DMS153 (cell line): Measurements from ENCODE around the gene HACL1.
A peak's percentile ranks its signal among the peaks of the same experiment; 100 is the strongest.
"Not testable (repeated sequence)": the region's sequence is repeated elsewhere in the genome, so short reads cannot be mapped to it uniquely, and the experiment has no call there.

Source experiments
- DNase-seq: peaks from one replicate; lab custom pipeline; 2025; lab: John Stamatoyannopoulos, UW

HACL1 gene

DNA sequence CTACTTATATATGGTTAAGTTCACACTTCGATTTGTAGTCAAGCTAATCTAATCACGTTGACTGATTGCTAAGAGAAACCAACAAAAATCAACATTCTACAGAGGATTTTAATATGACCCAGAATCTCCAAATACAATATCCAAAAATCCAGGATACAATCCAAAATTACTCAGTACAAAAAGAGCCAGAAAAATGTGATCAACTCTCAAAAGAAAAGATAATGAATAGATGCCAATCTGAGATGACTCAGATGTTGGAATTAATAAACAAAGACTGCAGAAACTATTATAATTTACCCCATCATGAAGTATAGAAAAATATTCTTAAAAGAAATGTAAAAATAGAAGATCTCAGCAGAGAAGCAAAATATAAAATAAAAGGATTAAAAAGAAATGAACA lies 22.3 kb downstream of the HACL1 start:
- no peak for DNase-seq

DNA sequence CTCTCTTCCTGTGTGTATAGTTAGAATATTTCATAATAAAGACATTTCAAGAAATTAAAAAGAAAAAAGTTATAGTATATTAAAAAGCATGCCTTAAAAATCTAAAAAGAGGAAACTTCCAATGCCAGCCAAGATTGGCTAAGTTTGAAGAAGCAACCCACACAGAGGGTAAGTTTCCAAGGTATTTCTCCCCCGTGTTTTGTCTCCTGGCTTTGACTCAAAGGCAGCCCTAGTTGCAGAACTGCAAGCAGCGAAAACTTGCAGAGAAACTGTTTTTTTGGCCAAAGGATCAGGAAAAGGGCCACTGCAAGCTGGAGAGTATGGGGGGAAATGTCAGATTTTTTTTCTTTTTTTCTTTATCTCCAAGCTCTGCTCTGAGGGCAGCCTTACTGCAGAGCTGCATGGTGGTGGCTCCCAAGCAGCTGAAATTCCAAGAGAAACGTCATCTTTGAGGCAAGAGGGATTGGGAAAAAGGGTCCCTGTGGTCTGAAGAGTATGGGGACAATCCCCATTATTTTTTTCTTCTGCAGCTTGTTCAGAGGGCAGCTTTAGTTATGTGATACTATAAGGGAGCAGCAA lies 23.0 kb downstream of the HACL1 start:
- DNase-seq = no peak

DNA sequence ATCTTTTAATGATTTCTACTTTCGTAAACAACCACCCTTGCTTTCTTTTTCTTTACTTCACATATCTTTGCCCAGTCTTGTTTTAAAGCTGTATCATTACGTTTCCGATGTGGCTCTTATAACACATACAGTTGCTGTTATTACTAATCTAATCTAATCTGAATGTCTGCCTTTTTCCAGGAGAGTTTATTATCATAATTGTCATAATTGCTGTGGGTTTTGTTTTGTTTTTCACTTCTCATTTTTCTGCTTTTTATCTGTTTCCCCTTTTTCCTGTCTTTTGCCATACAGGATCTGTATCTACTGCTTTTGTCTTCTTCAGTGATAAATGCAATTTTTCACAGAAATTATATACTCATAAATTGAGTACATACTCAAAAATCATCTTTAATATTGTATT lies 24.9 kb downstream of the HACL1 start:
- DNase-seq = no peak

DNA sequence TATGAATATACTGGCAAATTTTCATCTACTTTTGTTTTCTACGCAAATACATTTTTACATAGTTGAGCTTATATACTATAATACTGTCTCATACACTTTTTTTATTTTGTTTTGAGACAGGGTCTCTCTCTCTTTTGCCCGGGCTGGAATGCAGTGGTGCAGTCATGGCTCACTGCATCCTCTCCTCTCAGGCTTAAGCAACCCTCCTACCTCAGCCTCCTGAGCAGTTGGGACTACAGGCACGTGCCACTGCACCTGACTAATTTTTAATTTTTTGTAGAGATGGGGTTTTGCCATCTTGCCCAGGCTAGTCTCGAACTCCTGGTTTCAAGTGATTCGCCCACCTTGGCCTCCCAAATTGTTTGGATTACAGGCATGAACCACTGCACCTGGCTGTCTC lies 25.9 kb downstream of the HACL1 start:
- DNase-seq = no peak

DNA sequence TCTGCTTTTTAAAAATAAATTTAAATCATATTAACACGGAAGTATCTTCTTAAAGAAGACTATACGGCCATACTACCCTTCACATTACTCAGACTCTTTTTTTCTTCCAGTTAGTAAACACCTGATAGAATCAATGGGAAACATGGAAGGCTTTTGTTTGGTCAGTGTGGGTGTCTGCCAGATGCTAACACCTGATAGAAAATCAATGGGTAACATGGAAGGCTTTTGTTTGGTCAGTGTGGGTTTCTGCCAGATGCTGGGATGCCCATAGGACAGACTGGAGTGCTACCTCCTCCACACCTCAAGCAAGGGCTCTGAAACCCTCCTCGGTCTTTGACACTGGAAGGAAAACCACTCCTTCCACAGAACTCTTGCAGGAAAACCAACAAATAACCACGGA lies 29.2 kb downstream of the HACL1 start:
- no peak for DNase-seq

DNA sequence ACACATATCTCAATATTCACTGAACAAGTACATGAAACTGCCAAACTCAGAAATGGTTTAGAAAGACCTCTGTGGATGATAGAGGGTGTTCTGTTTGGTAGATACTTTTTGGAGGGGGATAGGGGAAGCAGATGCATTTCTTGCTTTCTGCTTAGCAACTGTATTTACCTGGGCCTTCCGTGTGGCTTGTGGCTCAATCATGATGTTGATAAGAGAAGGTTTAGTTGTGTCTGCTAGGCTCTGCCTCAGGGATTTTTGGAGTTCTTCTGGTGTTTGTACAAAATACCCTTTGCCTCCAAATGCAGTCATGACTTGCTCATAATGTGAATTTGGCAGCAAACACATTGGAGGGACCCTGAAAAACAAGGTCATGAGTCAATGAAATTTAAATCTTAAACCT lies 38.2 kb downstream of the HACL1 start:
- DNase-seq = no peak

DNA sequence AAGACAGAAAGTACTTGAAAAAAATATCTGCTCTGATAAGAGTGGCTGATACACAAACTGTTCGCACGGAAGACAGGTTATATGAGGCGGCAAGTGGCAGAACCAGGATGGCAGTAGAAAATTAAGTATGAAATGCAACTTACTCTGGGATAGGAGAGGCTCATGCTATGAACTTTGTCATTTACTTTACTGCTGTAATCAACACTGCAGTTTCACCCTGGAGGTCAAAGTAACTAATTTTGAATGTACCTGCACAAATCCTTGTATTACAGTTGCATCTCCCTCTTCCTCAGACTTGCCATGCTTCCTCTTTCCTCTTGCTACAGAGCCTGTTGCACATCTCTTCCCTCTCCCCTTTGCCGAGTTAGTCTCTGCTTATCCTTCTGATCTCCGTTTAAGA lies 38.8 kb downstream of the HACL1 start:
- DNase-seq = no peak

DNA sequence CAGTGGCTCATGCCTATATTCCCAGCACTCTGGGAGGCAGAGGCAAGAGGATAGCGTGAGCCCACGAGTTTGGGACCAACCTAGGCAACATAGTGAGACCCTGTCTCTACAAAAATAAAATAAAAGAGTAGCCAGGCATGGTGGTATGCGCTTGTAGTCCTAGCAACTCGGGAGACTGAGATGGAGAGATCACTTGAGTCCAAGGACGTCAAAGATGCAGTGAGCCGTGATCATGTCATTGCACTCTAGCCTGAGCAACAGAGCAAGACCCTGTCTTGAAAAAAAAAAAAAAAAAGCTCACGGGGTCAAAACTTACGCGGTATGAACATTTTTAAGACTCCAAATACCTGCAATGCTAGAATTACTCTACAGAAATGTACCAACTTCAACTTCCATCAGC lies 42.8 kb downstream of the HACL1 start:
- DNase-seq = no peak

DNA sequence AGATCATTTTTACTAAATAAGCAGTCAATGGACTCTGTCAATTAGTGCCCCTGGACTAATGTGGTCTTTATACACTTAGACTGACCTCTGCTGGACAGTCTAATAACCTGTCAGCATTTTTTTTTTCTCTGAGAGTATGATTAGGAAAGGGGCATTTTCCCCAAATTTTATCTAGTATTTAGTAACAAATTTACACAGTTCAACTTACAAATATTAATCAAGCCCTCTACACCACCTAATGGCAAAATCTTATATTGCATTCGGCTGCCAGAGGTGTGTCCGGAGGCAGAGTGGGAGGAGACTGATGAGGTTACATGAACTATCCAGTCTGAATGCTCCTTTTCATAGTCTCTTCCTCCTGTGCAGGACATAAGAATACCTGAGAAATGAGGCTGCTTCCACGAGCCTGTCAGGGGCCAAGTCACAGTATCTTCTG lies 43.8 kb downstream of the HACL1 start:
- peak; percentile 10 for DNase-seq

DNA sequence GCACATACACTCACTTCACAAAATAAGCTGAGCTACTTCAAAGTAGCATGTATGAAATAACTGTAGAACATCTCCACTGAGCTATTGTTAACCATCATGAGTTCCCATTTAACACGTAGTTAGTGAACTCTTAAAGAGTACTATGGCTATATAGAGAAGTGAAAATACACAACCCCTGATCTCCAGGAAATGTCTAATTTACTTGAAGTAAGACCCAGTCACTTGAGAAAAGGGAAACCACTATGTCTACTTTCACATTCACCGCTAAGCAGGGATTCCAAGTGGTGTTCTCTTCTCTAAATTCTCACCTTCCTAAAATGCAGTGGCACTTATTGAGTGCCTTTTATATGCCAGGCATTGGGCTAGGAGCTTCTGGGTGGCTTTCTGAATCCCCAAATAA lies 44.9 kb downstream of the HACL1 start:
- no peak for DNase-seq

DNA sequence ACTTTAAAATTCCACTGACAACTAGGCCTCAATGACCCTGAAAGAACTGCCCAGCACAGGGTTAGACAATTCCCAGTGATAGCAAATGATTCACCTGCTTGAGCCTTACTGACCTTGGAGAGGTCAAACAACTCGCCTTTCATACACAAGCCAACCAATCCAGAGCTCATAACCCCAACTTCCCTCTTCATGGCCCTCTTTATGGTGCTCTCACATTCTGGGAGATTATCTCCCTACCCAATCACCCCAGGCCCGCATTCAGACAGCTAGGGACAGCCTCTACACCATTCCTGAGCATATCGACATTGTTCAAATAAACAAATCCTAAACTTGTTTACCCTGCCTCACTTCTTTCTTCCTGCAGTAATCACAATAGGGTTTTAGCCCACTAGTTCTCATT lies 47.6 kb downstream of the HACL1 start:
- DNase-seq = no peak

DNA sequence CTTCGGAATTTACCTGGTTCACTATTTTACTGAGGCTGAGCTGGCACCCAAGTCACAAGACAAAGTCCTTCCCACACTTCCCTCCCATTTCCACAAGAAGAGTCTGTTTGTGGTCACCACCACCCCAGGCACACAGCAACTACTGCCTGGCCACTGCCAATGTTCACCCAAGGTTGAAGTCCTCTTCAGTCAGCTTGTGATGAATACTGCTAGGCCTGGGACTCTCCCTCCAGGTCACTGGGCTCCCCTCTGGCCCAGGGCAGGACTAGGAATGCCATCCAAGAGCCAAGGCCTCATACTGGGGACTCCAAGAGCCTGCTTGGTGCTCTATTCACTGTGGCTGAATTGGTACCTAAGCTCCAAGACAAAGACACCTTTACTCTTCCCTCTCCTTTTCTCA lies 49.5 kb downstream of the HACL1 start:
- no peak for DNase-seq

DNA sequence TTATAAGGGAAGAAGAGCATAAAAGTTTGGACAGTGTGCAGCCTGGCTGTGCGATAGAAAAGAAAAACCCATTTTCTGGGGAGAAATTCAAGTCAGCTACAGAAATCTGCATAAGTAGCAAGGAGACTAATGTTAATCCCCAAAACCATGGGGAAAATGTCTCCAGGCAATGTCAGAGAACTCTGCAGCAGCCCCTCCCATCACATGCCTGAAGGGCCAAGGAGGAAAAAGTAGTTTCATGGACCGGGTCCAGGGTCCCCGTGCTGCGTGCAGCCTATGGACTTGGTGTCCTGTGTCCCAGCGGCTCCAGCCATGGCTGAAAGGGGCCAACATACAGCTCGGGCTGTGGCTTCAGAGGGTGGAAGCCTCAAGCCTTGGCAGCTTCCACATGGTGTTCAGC lies 51.5 kb downstream of the HACL1 start:
- no peak for DNase-seq

DNA sequence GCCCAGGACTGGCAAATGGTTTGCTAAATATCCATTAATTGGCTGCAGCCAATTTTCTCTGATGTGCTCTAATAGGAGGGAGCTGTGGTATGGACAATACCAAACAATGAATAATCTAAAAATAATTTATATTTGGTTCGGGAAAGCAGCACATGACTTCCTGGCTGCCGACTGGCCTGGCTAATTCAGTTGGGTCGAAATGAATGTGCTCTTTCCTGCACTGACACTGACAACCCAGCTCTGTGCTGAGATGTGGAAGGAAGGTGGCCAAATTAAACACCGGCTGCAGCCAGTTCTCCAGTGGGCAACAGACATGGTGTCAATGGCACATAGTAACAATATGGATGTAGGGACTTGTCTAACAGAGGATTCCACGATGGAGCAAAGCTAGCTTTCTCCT lies 58.8 kb downstream of the HACL1 start:
- no peak for DNase-seq

DNA sequence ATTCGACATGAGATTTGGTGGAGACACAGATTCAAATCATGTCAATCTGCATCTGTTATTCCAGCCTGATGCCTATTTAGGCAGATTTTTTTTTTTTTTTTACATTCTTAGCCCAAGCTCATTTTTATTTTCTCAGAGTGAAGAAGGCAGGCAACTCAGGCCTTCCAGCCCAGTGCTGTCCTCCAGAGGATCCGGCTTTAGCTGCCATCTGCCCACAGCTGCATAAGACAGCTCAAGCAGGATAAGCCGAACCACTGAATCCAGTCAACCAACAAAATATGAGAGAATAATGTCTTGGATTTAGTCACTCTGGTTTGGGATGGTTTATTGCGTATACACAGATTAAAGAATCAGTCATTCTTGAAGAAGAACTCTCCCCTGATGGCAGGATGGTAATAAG lies 60.0 kb downstream of the HACL1 start:
- DNase-seq = no peak

DNA sequence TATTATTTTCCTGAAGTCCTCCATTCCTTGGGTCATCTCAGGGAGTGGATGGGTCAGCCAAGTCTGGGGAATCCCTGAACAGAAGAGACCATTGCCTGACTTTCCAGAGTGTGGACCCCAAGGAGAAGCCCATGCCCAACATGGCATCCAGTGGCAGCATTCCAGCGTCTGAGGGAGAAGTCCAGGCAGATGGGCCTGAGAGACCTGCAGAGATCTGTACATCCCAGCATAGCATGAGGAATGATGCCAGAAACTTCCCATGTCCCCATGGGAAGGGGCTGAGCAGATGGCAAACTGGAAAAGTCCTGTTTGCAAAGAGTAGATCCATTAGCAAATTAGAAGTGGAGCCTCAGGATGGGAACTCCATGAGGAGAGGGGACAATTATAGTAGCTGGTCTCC lies 62.3 kb downstream of the HACL1 start:
- DNase-seq = no peak

DNA sequence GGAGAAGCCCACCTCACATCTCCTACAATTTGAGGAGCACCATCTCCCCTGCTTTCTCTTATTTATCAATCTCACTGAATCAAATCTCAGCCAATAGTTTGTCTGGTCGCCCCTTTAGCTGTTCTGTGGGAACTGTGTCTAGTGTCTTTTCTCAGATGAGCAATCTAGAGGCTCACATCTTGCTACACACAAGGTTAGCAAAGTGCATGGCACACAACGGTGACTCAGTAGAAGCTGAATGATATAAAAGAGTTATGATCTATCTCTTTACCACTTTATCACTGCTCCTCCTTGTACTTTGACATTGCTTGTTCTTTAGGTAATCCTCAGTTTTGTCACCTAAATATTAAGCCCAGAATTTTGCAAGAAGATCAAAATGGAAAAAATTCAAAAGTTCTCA lies 63.0 kb downstream of the HACL1 start:
- no peak for DNase-seq

DNA sequence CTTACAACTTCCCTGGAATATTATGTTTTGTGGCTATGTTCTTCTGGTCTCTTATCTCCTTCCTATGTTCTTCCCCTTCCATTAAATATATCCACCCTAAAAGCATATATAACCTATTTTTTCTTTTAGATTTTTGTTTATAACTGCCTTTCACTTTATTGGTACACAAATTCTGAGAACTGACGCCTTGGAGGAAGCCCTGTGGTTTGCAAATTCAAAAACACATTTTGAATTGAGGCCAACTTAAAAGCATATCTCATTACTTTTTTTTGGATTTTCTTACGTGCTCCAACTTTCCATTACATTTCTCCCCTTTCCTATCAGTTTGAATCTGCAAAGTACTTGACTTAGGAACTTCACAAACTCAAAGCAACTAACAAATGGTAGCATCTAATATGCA lies 64.5 kb downstream of the HACL1 start:
- no peak for DNase-seq

DNA sequence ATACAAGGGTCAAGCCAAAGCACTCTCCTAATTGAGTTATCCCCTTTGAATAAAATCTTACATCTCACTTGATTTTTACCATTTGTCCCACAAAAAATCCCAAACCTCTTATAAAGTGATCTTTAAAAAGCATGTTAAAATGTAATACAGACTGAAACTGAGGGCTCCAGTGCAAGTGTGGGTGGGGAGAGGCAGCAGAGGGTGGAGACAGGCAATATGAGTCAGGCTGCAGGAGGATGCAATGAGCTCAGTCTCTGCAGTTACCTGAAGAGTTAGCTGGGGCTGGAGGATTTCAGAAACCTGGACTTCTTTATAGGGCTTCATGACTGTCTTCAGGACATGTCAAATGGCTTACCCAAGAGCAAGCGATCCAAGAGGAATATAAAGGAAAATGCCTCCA lies 65.6 kb downstream of the HACL1 start:
- DNase-seq = no peak

DNA sequence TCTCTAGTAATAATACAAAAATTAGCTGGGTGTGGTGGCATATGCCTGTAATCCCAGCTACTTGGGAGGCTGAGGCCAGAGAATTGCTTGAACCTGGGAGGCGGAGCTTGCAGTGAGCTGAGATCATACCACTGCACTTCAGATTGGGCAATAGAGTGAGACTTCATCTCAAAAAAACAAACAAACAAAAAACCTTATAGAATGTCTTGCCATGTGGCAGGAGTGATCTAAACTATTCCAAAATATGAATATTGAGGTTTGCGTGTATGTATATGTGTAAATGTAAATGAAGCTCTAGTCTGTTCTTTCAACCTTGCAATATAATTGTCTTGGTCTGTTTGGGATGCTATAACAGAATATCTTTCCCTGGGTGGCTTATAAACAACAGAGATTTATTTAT lies 68.8 kb downstream of the HACL1 start:
- not testable (repeated sequence) for DNase-seq

DNA sequence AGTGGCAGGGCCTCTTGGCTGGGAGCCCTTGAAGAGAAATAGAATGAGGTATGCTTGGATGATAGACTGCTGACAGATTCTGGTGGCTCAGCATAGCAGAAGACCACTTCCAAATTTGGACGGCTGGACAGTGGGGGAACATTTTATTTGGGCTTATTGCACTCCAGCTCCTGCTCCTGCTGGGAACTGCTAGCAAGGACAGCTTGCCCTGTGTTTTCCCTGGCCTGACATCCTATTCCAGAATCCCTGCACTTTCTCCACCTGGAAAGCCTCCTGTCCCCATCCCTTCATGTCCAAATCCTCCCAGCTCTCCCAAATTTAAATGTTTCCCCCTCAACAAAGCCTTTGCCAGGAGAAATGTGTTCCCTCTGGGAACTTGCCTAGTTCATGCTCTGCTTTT lies 70.0 kb downstream of the HACL1 start:
- no peak for DNase-seq

DNA sequence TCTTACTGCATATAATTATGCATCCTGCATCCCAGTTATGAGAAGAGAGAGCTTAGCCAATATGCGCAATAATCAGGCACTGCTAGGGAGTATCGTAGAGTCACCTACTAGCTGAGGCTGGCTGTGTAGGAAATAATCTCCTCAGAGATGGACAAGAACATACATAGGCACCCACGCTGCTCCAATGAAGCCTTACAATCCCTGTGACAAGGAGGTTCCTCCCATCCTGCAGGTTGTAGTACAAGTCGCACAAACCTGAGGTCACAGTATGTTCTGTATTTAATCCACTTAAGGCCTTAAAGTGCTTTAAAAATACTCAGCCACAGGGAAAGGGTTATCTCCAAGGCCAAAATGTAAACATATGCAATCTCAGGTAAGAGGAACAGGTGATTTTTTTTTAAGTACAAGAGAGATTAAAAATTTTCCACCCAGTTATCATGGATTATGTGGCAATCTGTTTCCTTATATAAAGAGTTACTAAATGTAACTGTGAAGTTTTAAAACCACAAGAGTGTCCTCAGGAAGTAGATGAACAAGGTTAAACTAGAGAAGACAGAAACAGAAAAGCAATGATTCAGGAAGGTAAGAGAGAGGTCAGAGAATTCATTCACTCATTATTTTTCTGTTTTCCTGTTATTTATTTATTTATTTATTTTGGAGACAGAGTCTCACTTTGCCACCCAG lies 72.4 kb downstream of the HACL1 start:
- DNase-seq = no peak

DNA sequence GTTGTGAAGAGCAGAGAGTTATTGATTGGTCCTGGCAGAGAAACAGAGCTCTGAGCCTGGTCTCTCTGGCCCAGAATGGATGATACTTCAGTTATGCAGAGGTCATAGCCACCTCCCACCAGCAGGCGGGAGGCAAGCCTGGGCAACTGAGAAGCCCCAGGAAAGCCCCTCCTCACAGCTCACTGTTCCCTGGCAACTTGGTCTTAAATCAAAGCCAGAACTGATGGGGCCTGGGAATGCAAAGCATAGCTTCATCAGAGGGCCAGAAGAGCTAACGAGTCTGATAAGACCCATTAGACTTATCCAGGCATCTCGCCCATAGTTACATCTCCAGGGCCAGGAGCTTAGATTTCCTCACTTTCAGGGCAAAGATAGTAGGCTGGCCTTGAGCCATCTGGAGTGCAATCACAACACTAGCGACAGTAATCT lies 74.3 kb downstream of the HACL1 start:
- no peak for DNase-seq

DNA sequence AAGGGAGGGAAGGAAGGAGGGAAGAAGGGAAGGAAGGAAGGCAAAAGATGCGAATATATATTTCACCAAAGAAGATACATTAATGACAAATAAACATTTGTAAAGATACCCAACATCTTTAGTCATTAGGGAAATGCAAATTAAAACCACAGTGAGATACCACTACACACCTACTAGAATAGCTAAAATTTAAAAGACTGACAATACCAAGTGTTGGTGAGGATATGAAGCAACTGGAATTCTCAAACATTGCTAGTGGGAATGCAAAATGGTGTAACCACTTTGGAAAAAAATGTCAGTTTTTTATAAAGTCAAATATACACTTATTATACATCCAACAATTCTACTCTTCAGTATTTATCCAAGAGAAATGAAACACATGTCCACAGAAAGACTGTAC lies 75.6 kb downstream of the HACL1 start:
- no peak for DNase-seq
